LNCaP clone FGC (cell line): ENCODE data around the gene PTPRD.

Source experiments
- DNase-seq: peaks from one replicate; pipeline ENCODE4 v3.0.0-alpha.2; 2011; ENCODE audit warnings: low read depth
- H3K4me3 ChIP-seq: 2 replicates; pipeline ENCODE4 v1.5.1; 2011; ENCODE audit warnings: mild to moderate bottlenecking, low read depth, low read length, control low read depth
- TF ChIP-seq, protein P1 (sequence below): IDR thresholded peaks from 2 replicates; pipeline ENCODE4 v1.5.1; 2012; ENCODE audit warnings: mild to moderate bottlenecking; ENCODE audit not compliant: control insufficient read depth, insufficient read depth; ENCODE audit errors: extremely low read depth

PTPRD gene

DNA sequence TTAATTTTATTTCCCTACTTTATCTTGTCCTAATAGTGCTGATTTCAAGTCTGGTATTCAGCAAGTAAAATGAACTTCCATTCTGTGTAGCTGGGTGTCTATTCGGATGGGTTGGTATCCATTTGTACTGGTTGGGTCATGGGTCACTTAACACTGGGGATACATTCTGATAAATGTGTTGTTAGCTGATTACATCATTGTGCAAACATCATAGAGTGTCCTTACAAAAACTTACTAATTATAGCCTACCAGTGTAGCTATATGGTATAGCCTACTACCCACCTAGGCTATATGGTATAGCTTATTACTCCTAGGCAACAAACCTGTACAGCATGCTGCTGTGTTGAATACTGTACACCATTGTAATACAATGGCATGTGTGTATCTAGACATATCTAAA, 1439.5 kb downstream of the PTPRD start:
- H3K4me3 ChIP-seq = no peak overlapping the region
- no peak for DNase-seq
- TF ChIP-seq, protein P1, sequence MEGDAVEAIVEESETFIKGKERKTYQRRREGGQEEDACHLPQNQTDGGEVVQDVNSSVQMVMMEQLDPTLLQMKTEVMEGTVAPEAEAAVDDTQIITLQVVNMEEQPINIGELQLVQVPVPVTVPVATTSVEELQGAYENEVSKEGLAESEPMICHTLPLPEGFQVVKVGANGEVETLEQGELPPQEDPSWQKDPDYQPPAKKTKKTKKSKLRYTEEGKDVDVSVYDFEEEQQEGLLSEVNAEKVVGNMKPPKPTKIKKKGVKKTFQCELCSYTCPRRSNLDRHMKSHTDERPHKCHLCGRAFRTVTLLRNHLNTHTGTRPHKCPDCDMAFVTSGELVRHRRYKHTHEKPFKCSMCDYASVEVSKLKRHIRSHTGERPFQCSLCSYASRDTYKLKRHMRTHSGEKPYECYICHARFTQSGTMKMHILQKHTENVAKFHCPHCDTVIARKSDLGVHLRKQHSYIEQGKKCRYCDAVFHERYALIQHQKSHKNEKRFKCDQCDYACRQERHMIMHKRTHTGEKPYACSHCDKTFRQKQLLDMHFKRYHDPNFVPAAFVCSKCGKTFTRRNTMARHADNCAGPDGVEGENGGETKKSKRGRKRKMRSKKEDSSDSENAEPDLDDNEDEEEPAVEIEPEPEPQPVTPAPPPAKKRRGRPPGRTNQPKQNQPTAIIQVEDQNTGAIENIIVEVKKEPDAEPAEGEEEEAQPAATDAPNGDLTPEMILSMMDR = no peak

DNA sequence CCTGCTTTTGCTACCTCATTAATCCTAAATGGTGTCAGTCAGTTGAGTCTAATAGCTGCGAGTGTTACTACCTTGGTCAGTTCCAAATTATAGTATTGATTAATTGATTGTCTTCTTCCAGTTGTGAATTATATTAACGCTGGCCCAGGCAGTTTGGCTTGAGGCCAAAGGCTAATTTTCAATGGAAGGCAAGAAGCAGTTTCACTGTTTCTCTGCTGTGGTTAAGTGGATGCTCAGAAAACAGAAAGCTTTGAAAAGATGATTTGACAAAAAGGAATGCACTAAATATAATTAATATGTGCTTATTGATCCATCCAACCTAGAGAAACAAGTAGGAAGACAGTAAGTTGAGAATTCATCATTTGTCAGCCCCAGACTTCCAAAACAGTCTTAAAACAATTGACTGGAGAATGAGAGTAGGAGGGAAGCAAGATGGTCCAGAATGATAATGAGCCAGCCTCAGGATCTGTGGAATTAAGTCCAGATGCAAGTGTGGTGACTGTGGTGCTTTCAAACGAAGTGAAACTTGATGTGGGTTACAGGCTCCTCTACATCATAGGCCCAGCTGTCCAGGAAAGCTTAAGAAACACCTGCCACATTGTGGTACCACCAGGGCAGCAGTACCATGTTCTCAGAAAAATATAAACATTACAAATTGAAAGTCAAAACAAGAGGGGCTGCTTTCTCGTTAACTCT, 1442.2 kb downstream of the PTPRD start:
- DNase-seq = no peak
- TF ChIP-seq, protein P1 = no peak
- H3K4me3 ChIP-seq = no peak overlapping the region

DNA sequence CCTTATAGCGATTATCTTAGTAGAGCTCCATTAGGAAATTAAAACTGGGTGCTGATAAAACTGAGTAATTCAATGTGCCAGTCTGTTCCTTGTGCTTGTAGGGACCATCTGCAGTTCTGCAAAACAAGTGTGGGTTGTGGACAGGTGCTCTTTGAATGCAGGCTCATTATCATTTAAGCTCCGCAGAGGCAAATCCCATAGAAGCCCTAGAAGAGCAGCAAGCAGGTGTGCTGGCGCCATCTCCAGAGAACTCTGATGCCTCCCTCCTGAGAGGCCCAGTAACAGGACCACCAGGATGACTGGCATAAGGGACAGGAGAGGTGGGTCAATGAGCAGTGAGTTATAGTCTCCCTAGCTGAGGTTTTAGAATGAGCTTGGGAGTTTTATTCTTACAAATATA, 1470.8 kb downstream of the PTPRD start:
- H3K4me3 ChIP-seq = no peak overlapping the region
- TF ChIP-seq, protein P1 = no peak
- no peak for DNase-seq

DNA sequence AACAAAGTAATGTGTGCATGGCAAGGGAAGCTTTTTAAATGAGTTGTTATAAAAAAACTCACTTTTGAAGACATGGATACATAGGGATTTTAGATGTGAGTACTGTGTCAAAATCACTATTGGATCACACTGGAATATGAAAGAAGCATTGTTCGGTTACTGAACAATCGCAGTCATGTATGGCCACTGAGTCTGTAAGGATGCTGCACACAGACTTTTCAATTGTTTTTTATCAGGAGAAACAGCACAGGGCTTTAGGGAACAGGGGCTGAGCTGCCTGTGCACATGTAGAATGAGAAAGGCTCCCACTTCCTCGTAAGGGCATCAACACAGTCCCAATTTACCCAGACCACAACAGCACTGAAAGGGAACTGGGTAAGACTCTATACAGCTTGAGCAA, 1479.3 kb downstream of the PTPRD start:
- no peak overlapping the region for H3K4me3 ChIP-seq
- DNase-seq = no peak
- TF ChIP-seq, protein P1 = no peak

DNA sequence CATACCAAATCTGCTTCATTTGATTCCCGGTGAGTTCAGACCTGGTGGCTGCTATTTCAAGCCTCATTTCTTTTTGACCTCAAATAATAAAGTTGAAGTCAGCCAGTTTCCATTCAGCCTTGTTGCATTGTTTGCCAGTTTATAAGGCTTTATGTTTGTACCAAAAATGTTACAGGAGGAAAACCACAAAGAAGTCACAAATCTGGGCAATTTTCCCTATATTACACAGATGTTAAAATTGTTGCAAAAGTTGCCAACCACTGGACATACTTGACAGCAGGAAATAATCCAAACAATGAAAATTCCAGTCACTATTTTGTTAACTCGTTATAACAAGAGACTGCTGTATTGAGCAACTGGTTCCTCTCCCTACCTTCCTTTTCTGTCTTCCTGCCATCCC, 1488.2 kb downstream of the PTPRD start:
- DNase-seq = no peak
- TF ChIP-seq, protein P1 = no peak
- H3K4me3 ChIP-seq = no peak overlapping the region

DNA sequence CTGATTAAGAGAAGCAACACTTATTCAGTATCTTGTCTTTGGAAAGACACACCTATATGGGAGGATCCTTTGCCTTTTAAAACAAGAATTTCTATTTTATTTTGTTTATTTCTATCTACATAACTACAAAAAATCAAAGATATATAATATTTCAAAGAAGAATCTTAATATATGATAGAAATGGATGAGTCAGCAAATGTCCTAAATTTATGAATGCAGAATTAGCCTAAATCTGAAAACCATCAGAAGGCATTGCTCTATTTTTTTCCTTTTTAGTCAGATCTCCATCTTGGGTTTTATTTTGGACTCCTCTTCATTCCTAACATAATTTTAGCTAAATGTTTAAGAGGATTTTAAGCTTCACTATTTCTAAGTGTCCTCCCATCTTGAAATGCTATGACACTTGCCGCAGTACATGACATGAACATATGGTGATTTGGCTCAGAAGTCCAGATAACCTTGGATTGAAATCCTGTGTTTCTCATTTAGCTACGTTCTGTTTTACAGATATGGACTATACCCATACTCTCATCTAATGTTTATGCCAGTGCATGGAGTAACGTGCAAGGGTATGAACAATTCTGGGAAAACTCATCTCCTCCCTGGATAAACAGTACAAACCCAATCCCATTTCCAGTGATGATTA, 1490.4 kb downstream of the PTPRD start:
- TF ChIP-seq, protein P1 = no peak
- H3K4me3 ChIP-seq = no peak overlapping the region
- DNase-seq = no peak

DNA sequence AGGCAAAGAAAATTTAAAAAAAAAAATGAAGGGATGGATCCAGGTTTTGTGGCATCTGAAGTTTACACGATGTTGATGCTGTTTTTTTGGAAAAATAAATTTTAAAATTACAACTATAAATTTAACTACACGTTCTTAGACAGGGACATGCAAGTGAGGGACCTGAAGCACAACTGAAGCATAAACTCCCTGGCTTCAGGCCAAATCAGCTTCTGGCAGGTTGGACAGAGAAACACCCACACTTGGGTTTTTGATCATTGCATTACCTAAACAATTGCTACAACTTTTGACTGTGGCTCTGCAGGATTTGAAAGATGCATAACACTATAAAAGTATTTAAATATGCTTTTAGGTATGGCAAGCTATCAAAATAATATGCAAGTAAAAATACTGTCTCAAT, 1494.9 kb downstream of the PTPRD start:
- TF ChIP-seq, protein P1 = no peak
- H3K4me3 ChIP-seq = no peak overlapping the region
- DNase-seq = no peak
